GM12891 (cell line): ENCODE measurements around the gene SMARCA4.

Source experiments
- POLR2A ChIP-seq: IDR thresholded peaks from 2 replicates; pipeline ENCODE4 v1.6.1; 2011; ENCODE audit warnings: low read depth, low read length, control low read depth
- POLR2AphosphoS5 ChIP-seq: IDR thresholded peaks from 2 replicates; pipeline ENCODE4 v1.6.1; 2011; ENCODE audit warnings: low read depth, low read length, control low read depth

- TF ChIP-seq POLR2A: no peak
- TF ChIP-seq POLR2AphosphoS5: no peak
Measured at GRCh38 chr19:11092181-11092538, 131.3 kb downstream of the SMARCA4 start.
